Right lung (tissue), 5 donors: ENCODE measurements around the gene AP1S2. TPM values are rescaled to one million over a fixed set of nuclear protein-coding genes. Genes with fewer than 3 reads are reported as not detected.
"Not testable (repeated sequence)": the region's sequence is repeated elsewhere in the genome, so short reads cannot be mapped to it uniquely, and the experiment has no call there.

Experiments
- DNase-seq, 2 donors: peaks; one replicate each; pipeline ENCODE4 v3.0.0-alpha.2; 2013
- polyA plus RNA-seq, 5 donors: library from polyadenylated mRNA; unstranded; fragments of 120-200 nt; gene quantifications; one replicate each; pipeline versions ENCODE4 v1.2.1 to v1.2.3, GENCODE V29; 2013; ENCODE audit warnings: inconsistent platforms in 1 of 5, low replicate concordance in 1 of 5; ENCODE audit not compliant: insufficient read length in 5 of 5, insufficient read depth in 1 of 5

Gene AP1S2
- polyA plus RNA-seq, 5 donors = 54.4 to 101 (median 90.3) TPM

DNA sequence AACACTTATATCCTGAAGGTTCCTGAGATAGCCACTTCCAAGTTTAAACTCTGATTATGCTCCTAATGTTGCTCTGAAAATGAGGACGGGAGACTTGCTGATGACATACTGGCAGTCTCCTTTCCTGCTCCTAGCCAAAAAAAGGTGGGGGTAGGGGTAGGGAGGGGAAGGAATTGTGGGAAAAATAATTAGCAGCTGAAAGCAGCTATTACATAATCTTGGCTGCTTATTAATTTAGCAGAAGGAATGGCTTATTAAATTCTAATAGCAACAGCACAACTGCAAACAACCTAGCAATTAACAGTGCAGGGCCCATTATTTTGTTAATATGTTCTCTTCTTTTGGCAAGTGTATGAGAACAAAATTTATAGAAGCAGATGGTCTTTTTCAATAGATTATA, 2.0 kb upstream of the AP1S2 start:
- peak; percentile 44 to 58 for DNase-seq

GRCh38 chrX:15856222-15856587, 1.6 kb upstream of the AP1S2 start:
- DNase-seq = no peak

DNA sequence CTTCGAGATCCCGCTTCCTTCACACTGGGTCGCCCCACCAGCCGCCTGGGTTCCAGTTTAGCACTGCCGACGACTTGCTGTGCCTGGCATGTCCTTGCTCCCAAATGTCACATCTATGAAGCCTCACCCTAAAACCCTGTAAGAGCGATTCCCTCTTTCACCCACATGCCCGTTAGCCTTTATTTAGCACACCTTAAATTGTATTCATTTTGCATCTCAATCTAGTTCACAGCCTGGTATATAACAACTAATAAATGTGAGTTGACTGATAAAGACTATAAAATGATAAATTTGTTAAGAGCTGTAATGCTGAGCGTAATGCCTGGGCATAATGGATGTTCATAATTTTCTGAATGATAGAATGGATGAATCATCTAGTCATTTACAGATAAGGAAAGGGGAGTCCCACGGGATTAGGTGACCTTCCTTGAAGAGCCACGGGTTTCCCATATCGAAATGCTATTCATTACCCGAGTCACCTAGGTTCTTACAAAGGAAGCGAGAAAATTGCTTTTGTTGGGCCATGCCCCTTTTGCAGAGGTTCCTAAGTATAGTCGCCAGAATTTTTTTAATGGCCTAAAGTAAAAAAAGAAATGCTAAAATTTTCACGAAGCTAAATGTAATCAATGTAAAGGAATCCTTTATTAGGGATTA, 1.1 kb upstream of the AP1S2 start:
- no peak for DNase-seq

DNA sequence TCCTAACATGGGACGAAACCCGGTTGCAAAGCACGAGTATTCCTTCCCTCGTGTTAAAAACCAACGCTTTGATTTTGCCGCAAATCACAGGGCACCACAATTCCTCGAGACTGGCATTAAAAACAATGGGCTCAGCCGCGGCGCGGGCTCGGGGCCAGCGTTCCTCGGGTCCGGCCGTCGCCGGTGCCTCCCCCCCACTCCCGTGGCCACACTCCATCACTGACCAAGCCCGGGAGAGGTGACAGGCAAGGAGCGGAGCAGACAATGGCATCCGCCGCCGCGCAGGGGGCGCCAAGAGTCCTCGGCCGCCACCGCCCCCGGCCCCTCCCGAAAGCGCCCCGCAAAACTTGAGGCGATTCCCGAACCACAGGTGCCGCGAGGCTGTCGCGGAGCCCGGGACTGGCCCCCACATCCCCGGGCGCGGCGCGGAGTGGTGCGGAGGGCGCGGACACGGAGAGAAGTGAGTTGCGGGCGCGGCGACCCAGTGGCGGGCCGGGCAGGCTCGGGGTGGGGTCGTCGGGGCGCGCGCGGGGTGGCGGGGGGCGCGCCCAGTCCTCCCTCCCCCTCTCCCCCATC, 445 bp downstream of the AP1S2 start:
- peak in 1 of 2 donors; percentile 50 for DNase-seq

DNA sequence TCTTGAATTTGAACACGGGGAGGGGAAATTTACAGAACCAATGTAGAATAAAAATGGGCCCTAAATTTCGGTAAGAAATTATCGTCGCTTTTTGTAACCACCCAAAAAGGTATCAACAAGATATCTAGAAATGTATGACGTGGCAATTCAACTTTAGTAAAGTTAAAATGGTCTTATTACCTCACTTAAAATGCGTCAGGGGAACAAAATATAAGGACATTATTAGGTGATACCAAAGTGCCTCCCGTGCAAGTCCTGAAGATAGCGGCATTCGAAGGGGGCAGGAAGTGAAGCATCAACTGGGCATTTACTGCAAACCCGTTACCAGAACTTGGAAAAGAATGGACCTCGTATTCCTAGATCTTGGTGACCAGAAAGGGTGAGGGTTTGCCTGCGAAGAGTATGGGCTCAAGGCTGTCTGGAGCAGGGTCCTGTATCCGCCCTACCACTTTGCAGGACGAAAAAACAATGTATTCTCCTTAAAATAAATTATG, 980 bp downstream of the AP1S2 start:
- DNase-seq = no peak

DNA sequence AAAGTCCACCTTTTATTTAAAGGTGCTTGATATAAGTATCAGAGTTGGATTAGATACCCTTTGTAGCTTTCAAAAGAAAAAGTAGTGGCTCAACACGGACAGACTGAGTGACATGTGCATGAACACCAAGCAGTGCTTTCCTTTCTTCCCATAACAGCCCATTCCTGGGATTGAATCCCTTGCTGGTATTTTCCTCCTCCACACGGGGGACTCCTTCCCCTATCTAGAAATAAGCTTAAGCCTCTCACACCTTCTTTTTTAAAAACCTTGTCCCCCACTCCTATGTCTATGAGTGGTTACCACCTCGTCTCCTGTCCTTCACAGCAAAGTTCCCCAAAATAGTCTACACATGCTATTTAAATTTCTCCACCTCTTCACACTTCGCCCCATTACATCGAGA, 5.1 kb downstream of the AP1S2 start:
- DNase-seq = no peak

DNA sequence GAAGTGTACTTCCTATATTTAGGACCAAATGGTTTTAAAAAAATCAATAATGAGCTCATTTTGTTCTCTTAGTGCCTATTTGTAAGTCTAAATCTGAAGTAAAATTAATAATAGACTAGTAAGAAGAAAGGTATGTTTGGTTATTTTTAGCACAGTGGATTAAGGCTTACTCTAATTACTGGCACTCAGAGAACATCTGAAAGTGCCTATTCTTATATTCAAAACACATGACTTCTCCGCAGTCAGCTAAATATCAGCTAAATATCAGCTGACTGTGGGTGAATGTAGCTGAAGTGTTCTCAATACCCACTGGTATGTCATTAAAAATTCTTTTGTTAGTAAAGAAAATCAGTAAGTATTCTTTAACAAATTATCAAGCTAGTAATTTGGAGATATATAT, 6.0 kb downstream of the AP1S2 start:
- DNase-seq = no peak

- DNase-seq = no peak
Observed at GRCh38 chrX:15843960-15844359, 10.7 kb downstream of the AP1S2 start.

GRCh38 chrX:15841853-15842516, 12.6 kb downstream of the AP1S2 start:
- DNase-seq = no peak

GRCh38 chrX:15838017-15838416, 16.6 kb downstream of the AP1S2 start:
- DNase-seq = no peak

DNA sequence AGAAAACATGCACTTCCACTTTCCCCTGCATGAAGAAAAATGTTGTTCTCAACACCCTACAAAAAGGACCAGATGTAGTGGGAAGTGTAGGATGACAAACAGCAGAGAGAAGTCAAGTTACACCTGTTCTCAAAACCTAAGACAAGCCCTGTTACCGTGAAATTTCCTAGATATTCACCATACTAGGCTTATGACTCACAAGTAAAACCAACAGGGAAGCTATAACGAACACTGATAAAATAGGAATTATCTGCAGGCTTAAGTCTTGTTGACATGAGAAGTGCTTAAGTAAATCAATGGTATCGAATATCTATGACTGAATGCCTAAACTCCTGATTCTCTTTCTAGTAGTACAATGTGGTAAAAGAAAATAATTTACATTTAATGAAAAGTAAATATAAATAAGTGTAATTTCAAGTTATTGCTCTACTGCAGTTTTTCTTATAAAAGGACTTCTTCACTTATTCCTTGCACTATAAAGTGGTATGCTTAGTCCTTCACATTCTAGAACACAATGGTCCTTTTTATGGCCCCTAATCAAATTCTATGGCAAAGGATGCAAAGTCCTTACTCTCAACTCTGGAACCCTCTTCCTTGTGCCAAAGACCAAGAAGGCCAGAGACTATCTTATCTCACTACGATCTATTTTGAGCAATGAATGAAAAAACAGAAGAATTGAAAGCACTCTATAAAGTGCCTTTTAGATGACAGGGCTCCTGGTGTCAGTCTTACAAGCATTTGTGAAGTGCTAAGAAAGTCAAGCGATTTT, 19.6 kb downstream of the AP1S2 start:
- DNase-seq = no peak

DNA sequence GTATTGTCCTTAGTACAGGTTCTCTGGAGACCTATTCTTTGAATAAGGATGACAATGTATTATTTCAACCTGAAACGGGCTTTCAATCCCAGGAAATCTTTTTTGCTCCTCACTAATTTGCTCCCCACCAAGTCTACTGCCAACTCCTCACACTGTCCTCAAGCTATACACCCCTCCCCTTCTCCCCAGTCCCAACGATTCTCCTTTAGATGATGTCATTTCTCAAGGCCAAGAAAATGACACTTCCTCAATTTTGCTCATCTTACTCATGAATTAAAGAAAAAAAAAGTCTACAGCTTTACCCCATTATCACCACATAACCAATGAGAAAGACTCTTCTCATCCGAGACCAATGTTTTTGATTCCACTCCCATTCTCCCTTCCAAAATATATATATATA, 20.6 kb downstream of the AP1S2 start:
- no peak for DNase-seq

GRCh38 chrX:15831347-15831746, 23.3 kb downstream of the AP1S2 start:
- DNase-seq = not testable (repeated sequence)

GRCh38 chrX:15829217-15829616, 25.4 kb downstream of the AP1S2 start:
- no peak for DNase-seq

DNA sequence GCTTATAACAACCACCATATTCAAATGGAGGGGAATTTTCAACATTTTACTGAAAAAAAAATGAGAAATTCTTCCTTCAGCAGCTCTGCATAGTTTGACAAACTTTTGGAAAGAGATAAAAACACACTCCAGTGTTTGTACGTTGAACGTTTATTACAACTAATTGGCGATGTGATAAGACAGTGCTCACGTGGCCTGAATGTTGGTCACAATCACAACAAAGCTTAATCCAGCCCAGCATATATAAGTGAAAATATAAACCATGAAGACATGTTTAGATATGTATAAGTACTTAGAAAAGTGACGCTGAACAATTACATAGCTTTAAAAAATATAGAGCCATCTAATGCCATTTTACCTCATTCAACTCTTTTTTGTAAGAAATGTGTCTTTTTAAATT, 28.7 kb downstream of the AP1S2 start:
- no peak for DNase-seq

GRCh38 chrX:15822922-15823321, 31.7 kb downstream of the AP1S2 start:
- no peak for DNase-seq

DNA sequence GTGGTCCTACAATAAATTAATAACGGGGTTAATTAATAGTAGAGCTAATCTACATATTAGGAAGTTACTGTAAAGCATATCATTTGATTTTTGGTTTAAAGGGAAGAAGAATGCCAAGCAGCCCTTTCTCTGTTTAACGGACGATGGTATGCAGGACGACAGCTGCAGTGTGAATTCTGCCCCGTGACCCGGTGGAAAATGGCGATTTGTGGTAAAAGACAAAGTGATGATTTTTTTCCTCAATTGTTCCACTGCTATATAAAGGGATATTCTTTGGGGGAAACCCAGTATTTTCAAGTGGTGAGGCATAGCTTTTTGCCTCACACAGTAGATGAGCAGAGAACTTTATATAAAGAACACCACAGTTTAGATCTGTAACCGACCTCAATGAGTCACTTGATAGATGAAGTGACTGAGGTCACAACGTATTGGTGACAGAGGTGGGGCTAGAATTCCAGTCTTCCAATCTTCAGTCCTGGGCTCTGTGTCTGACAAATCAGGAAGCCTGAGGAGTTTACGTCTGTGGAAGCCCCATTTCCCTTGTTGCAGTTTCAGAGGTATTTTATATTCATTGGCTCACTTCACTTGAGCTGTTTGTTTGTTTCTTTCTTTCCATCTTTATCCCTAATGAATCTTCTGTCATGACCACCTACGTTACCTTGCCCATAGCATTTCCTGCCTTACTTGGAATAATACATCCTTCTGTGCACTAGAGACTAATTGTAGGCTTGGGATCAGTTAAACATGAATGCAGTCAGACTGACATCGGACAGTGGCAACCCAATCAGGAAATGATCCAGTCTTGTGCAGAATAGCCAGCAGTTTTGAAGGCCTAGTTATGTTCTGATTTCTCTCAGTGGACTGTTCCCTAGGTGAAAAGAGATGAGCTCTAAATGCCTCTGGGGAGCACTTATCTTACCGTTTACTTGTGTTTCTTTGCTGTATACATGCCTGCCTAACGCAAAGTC, 34.2 kb downstream of the AP1S2 start:
- DNase-seq = no peak

DNA sequence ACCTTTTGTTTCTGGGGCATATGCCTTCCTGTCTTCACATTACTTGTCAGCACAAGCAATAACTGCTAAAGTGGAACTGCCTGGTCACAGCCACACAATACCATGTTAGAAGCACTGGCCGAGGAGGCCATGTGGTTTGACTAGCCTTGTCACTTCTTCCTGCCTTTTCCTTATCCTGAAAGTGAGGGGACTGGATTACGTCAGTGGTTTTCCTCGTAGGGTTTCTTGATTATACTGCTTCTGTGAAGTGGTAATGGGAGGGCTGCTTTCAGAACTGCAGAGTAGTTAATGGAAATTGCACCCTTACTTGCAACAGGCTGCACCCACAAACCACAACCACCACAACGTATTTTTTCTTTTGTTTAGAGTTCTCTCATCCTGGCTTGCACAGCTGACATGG, 37.7 kb downstream of the AP1S2 start:
- no peak for DNase-seq

- no peak for DNase-seq
Observed at GRCh38 chrX:15816438-15816809, 38.2 kb downstream of the AP1S2 start.

GRCh38 chrX:15815779-15816437, 38.7 kb downstream of the AP1S2 start:
- no peak for DNase-seq
